GM18498 (cell line): ENCODE results near the gene MEGF8.

Experiments used
- ATAC-seq: cut with Tn5 transposase; IDR thresholded peaks from one replicate; pipeline ENCODE4 v1.9.1; 2021; ENCODE audit warnings: mild to moderate bottlenecking, moderate library complexity; ENCODE audit not compliant: unreplicated experiment

The MEGF8 gene

DNA sequence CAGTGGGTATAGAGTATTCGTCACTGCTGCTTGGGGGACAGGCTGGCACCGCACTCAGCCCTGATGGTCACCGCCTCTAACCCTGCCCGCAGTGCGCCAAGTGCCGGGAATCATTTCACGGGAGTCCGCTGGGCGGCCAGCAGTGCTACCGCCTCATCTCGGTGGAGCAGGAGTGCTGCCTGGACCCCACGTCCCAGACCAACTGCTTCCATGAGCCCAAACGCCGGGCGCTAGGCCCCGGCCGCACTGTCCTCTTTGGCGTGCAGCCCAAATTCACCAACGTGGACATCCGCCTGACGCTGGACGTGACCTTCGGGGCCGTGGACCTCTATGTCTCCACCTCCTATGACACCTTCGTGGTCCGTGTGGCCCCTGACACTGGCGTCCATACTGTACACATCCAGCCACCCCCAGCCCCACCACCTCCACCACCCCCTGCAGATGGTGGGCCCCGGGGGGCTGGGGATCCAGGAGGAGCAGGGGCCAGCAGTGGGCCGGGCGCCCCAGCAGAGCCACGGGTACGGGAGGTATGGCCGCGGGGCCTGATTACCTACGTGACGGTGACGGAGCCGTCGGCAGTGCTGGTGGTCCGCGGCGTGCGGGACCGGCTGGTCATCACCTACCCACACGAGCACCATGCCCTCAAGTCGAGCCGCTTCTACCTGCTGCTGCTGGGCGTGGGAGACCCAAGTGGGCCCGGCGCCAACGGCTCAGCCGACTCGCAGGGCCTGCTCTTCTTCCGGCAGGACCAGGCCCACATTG, 50.2 kb downstream of the MEGF8 start:
- no peak for ATAC-seq

DNA sequence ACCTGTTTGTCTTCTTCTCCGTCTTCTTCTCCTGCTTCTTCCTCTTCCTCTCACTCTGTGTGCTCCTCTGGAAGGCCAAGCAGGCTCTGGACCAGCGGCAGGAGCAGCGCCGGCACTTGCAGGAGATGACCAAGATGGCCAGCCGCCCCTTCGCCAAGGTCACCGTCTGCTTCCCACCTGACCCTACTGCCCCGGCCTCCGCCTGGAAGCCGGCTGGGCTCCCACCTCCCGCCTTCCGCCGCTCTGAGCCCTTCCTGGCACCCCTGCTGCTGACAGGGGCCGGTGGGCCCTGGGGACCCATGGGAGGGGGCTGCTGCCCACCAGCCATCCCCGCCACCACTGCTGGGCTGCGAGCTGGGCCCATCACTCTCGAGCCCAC, 50.7 kb downstream of the MEGF8 start:
- no peak for ATAC-seq

DNA sequence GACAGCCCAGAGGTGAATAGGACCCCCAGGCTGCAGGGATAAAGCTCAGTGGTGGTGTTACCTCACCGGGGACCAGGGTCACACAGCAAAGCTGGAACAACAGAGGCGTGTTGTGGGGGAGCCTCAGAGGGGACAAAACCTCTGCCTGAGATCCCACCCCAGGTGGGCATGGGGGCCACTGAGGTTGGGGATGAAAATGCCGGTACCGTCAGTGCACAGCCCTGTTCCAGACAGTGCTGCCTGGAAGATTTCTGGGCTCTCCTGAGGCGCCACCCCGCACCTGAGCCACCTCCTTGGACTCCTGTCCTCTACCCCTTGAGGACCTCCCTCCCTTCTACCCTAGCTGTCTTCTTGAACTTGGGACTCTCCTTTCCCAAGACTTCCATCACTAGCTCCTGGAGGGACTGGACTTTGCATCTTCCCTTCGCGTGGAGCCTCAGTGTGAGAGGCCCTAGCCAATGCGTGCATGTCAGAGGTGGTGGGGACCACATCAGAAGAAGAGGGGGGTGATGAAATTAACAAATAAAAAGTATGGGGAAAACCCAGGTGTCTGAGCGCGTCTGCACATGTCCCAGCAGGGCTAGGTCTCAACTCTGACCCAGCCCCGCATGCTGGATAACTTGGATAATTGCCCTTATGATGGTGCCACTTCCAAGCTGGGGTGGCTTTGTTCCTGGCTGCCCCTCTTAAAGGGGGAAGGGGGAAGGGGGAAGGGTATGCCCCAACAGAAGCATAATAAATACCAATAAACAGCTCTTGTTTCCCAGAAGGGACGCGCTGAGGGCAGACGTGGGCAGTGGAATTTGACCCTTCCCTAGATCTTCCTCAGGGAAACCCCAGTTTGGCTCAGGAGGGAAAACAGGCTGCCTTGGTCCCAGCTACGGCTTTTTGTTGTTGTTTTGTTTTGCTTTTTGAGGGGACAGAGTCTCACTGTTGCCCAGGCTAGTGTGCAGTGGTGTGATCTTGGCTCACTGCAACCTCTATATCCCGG, 53.1 kb downstream of the MEGF8 start:
- ATAC-seq = no peak

DNA sequence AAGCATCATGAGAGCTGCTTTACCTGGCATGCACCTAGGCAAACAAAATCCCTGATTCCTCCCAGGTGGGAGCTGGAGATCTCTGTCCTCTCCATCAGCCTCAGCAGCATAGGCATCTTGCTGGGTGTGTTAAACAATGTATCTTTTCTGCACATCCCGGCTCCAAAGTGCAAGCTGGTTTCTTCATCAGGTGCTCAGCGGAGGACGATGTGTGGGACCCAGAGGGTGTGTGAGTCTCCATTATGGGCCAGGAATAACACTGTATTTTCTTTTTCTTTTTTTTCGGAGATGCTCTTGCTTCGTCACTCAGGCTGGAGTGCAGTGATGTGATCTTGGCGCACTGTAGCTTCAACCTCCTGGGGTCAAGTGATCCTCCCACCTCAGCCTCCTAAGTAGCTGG, 54.7 kb downstream of the MEGF8 start:
- ATAC-seq = no peak

DNA sequence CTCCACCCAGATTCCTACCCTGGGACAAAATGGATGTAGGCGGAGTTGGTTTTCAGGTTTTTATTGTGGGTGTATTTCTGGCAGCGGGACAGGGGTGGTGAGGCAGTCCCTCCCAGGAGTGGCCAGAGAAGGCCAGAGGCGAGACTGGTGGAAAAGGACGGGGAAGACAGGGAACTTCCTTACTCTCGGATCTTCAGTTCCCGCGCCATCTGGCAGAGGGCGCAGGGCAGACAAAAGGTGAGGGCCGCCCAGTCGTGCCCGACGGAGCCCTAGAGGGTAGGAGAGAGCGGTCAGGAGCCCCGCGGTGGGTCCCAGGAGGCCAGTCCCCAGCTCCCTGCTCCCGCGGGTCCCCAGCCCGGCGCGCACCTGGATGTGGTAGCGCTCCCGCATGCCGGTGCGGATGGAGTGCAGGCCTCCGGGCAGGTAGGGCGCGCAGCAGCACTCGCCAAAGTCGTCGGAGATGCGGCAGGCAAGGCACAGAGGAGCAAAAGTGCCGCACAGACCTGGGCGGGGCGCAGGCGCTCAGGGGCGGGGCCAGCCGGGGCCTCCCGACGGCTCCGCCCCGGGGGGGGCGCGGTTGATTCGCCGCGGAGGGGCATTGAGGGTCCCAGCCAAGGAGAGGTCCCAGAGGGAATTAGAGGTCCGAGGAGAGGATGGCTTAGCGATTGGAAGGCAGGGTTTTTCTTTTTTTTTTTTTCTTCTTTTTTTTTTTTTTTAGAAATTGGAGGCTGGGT, 61.7 kb downstream of the MEGF8 start:
- no peak for ATAC-seq

DNA sequence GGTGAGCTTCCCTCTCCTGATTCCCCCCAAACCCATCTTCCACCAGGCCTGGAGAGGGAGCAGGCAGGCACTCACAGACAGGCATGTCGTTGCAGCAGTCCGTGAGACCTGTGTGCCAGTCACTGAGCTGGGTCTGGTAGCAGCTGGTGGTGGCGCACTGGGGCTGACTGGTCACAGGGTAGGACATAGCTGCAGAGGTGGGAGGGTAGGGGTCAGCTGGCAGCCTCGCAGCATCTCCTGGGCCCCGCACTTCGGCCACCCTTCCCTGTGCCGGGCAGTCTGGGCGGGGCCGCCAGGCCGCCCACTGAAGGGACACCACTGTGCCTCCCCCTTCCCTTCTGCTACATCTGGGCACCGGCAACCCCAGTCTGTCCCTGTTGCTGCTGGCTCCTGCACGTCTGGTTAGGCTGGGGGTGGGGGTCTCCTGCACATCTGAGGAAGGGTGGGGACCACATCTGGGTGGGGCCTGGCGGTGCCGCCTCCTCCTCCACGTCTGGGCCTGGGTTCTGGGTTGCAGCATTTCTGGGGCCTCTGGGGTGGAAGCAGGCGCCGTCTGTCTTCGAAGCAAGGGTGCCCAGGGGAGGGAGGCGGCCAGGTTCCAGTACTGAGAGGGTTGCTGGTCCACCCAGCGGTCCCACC, 63.5 kb downstream of the MEGF8 start:
- ATAC-seq = no peak

DNA sequence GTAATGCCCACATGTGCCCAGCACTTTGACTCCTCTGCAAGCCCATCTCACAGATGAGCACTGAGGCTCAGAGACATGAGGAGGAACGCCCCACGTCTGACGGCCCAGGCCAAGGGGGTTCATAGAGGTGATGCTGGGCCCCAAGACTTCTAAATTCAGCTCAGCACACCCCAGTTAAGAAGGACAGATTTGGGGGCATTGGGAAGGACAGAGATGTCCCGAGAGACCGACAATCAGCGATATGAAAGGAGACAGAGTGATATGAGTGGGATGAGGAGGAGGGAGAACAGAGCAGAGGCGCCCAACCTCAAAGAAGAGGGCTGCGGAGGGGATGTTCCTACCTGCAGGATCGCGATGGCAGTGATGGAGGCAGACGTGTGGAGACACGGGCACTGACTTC, 64.5 kb downstream of the MEGF8 start, which contains the start of gene CNFN:
TSS of gene CNFN (minus strand) at position 399 of the 400 bp plus-strand sequence. CDS start 1,260 bp downstream, outside the sequence.
- ATAC-seq = no peak

DNA sequence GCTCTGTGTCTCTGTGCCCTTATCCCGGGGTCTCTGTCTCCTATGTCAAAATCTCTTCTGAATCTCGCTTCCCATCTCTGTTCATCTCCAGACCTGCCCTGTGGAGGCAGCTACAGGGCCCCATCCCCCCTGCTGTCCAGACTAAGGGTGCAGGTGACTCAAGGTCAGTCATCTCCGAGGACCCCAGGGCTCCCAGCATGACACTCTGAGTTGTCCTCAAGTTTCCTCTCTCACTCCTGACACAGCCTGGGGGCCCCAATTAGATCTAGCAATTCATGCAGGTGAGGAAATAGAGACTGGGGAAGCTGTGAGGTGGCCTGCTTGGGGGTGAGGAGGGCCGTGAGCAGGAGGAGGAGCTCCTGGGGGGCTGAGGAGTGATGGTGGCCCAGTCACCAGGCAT, 66.7 kb downstream of the MEGF8 start:
- no peak for ATAC-seq

DNA sequence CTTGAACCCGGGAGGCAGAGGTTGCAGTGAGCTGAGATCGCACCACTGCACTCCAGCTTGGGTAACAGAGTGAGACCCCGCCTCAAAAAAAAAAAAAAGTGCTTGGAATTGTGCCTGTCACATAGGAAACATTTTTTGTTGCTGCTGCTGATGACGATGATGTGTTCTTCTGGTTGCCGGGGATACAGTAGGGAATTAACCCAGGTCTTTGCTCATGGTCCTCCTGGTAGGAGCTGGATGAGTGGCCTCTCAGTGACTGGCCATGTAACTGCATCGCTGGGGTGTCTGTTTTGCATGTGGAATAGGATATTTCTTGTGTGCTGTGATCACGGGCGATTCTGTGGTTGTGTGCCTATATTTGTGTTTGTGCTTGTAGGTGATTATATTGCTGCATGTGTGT, 69.3 kb downstream of the MEGF8 start:
- no peak for ATAC-seq

DNA sequence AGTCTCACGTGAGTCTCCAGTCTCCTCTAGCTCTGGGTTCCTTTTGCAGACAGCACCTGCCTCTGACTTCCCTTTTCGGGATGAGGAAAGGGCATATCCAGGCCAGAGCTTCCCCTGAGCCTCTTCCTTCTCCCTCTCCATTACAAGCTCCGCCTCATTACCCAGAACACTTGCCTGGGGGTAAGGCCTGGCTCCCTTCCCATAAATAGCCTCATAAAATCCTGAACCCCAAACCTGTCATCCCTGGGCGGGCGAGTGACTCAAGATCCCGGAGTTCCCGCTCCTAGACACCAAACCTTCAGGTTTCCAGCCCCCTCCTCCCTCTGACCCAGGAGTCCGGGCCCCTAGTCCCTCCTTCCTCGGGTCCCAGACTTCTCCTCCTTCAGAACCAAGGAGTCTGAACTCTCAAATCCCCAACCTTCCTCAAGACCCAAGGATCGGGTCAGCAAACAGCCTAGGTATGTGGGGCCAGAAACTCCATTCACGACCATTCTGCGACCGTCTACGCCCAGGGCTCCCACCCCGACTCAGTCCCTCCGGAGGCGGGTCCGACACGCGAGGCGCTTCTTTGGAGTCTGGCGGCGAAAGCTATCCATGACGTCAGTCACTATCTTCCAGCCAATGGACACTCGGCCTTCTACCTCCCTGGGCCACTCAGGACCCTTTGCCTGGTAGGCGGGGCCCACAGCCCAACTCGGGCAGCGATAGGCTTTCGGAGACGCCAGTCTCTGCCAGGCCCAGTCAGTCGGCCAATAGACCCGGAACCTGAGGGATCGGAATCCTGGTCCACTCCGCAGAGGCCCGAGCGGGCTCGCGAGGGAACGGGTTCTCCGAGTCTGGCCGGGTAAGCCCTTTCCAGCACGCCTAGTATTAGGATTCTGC, 71.2 kb downstream of the MEGF8 start:
- peak; percentile 99 for ATAC-seq

DNA sequence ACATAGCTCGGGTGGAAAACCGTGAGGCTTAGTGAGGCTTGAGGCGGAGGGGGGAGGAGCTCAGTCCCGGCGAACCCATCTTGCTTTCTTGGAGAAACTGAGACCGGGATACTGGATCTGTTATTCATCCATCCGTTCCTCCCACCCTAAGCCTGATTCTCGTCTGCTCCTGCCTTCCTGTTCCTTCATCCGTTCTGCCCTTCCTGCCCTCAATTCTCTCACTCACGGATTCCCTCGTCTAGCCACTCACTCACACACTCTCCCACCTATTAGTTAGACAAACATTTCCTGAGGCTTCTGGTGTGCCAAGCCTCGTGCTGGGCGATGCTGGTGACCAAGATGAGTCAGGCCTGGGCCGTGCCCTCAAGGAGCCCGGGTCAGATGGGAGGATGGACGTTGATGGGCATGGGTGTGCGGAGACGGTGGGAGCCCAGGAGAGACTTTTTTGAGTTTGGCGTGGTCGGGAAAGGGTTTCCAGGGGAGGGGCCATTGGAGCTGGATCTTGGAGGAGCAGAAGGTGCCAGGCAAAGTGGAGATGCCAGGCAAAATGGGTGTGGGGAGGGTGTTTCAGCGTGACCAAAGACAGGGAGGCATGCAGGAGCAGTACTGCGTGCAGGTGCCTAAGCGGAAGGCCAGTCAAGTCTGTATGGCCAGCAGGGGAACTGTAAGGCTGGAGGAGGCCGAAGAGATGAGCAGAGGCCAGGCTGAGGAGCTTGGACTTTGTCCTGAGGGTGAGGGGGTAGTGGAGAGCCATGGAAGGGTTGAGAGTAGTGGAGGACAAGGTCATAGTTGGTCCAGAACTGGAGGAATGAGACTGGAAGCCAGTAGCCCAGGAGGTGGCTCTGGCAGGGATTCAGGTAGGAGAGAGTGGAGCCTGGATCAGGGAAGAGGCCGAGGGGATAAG, 72.1 kb downstream of the MEGF8 start:
- no peak for ATAC-seq

DNA sequence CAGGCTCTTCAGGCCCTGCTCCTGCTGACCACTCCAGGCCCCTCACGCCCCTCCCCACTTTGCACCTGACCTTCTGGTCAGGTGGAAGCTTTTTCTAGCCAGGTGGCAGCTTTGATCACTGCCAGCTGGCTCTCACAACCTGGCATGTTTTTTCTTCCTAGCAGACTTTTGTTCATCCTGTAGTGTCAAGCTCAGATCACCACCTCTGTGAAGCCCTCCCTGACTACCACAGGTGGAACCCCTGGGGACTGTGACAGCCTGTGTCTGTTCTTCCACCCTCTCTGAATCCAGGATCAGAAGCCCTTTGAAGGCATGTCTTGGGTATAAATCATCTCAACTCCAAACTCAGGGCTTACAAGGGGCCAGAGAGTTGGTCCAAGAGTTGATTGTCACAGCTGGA, 75.0 kb downstream of the MEGF8 start:
- ATAC-seq = no peak

DNA sequence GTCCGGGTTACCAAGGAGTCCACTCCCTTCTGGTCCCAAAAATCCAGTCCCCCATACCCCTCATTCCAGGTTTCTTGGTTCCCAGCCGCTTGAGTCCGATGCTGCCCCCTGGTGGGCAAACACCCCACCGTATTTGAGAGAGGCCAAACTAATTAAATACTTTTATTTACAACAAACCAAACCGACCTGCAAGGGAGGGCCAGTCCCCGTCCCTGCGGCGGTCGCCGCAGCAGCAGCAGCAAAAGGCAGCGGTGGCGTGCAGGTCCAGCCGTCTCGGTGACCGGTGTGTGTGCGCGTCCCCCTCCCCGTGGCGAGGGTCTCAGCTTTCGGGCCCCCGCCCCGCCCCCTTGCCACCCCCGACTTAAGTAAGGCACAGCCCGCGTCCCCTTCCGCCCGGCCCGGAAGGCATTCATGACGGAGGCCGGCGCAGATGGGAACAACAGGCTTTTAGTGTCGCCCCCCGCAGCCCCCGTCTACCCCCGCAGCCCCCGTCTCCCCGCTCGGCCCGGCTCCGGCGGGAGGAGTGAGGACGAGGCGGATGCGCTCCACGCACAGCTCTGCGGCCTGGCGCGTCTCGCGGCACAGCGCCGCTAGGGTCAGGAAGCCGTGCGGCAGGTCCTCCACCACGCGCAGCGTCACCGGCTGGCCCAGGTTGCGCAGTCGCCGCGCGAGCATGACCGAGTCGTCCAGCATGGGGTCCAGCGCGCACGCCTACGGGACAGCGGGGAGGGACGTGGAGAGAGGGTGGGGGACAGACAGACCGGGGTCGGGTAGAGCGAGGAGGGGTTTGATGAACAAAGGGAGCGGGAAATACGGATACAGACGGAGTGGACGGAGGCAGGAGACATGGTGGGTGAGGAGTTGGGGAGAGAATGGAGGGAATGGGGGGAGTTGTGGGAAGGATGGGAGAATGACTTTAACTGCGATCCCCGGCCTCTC, 76.2 kb downstream of the MEGF8 start:
- no peak for ATAC-seq

DNA sequence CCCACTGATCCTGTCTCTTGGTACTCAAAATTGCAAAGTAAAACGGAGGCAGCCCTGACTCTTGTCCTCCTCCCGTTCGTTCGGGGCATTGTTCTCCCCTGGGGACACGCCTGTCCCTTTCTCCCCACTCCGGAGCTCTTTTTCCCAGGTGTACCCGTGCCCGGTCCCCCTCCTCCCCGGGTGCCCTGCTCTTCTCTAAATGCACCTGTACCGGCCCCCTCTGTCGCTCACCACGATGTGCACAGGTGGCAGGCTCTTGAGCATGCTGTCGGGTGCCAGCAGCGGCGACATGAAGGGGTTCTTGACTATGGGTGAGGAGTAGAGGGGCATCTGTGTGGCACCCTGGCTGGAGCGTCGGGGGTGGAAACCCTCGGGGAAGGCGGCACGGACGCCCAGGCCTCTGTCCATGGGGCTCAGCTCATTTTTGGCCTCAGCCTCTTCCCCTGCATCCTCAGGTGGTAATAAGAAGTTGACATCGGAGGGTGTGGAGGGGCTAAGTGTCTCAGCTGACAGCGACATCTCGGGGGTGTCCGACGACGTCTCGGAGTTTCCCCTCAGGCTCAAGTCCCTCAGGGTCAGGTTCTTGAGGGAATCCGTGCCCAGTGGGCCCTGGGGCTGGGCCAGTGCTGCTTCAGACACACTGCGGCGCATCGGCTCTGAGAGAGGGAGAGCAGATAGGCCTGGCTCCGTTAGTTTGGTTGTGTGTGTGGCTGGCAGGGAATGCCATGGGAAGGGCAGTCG, 77.1 kb downstream of the MEGF8 start:
- no peak for ATAC-seq

DNA sequence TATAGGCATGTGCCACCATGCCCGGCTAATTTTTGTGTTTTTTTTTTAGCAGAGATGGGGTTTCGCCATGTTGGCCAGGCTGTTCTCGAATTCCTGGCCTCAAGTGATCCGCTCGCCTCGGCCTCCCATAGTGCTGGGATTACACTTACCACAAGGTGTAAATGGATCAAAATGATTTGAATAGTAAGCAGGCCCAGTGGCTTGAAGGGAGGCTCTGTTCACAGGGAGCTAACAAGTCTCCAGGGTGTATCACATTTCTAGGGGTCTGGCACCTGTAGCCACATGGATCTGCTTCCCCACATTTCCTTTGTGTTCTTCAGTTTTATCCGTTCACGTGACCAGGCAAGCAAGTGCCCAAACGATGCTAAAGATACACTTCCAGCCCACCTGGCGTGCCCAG, 78.2 kb downstream of the MEGF8 start:
- no peak for ATAC-seq

DNA sequence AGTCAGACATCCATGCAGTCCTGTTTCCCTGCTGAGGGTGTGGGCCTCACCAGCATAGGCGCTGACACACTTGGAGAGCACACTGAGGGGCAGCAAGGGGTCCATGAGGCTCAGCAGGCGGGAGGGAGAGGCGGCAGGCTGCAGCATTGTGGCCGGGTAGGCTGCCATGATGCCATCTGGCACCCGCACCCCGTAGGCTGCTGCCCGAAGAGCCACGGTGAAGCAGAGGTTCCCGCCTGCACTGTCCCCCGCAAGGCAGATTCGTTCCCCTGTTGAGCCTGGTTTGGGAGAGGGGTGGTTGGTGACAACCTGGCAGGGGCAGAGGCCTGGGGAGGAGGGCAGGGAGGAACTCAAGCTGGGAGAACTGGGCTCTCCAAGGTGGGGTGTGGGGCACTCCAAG, 80.7 kb downstream of the MEGF8 start:
- ATAC-seq = no peak
